ENCODE results near the gene TUBB. TPM values are rescaled to one million over a fixed set of nuclear protein-coding genes. Genes with fewer than 3 reads are reported as not detected.

TUBB gene
- total and polyA plus RNA-seq, 2 of the 8 experiments (the other 6 are each of a cell fraction or from before 2014, with no cell fraction given), result 1,880 to 3,022 TPM

DNA sequence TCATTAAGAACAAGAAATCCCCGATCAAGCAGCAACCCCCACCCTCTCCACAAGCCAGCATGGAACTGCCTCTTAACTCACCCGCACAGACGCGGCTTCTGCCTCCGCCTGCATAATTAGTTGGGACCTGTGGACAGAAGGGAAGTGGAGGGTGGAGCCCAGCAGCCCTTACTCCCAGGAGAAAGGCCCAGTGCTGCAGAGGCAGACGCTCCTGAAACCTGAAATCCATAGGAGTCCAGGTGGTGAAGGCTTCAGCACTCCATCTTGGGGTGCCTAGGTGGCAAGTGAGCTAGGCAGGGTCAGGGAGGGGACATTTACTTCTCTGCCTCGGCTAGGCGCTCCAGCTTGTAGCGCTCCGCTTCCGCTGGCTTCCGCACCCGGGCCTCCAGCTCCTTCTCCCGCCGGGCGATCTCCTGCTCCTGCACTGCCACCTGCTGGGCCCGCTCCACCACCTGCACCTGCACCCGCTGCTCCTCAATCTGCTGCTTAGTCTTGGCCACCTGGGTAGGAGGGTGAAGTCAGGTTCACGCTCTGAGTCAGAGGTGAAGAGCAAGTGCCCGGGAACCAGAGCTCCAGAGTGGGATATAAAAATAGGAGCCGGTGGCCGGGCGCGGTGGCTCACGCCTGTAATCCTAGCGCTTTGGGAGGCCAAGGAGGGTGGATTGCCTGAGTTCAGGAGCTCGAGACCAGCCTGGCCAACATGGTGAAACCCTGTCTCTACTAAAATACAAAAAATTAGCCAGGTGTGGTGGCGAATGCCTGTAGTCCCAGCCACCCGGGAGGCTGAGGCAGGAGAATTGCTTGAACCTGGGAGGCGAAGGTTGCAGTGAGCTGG, 10.7 kb downstream of the TUBB start:
- no peak overlapping the region for H3K14ac ChIP-seq (ENCODE audit: insufficient read length)
- no peak overlapping the region for H4K8ac ChIP-seq (ENCODE audit: extremely low read depth, insufficient read depth, low read length)
- no peaks in the 10 kb centered on the region for H3K79me2 ChIP-seq (ENCODE audit: control insufficient read depth in 1 of 2, insufficient read depth in 2 of 2, low read length in 2 of 2)
- H2BK120ac ChIP-seq (replicated peaks; ENCODE audit: low read depth, low read length), result no peak overlapping the region
- H4K20me1 ChIP-seq (replicated peaks in 1 of 2; ENCODE audit: control insufficient read depth in 1 of 2, insufficient read depth in 2 of 2, low read length in 2 of 2), result peaks cover 3 to 9% of the 10 kb centered on the region in 2 experiments
- H3K36me3 ChIP-seq (ENCODE audit: control insufficient read depth in 2 of 4, insufficient read depth in 4 of 4, low read length in 3 of 4), result peaks cover 9 to 30% (median 21%) of the 10 kb centered on the region in 4 experiments; a peak in 7 of 8 replicates
- TF ChIP-seq RAD21 (IDR thresholded peaks at IDR 0.05 in 1 of 2, conservative IDR thresholded peaks at IDR 0.05 in 1 of 2; ENCODE audit: low read depth in 2 of 2, low read length in 2 of 2), result peak; percentile 79 to 85
- TF ChIP-seq, protein P1, sequence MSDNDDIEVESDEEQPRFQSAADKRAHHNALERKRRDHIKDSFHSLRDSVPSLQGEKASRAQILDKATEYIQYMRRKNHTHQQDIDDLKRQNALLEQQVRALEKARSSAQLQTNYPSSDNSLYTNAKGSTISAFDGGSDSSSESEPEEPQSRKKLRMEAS (IDR thresholded peaks at IDR 0.05), result peak; percentile 39; the same call in 1 of the 2 replicates
- TF ChIP-seq EZH2 (IDR thresholded peaks at IDR 0.05; ENCODE audit: low read depth, low read length, severe bottlenecking), result no peak
- TF ChIP-seq, protein P2, sequence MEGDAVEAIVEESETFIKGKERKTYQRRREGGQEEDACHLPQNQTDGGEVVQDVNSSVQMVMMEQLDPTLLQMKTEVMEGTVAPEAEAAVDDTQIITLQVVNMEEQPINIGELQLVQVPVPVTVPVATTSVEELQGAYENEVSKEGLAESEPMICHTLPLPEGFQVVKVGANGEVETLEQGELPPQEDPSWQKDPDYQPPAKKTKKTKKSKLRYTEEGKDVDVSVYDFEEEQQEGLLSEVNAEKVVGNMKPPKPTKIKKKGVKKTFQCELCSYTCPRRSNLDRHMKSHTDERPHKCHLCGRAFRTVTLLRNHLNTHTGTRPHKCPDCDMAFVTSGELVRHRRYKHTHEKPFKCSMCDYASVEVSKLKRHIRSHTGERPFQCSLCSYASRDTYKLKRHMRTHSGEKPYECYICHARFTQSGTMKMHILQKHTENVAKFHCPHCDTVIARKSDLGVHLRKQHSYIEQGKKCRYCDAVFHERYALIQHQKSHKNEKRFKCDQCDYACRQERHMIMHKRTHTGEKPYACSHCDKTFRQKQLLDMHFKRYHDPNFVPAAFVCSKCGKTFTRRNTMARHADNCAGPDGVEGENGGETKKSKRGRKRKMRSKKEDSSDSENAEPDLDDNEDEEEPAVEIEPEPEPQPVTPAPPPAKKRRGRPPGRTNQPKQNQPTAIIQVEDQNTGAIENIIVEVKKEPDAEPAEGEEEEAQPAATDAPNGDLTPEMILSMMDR (IDR thresholded peaks at IDR 0.05; ENCODE audit: control extremely low read depth in 1 of 3, insufficient read depth in 1 of 3, low read depth in 1 of 3, low read length in 3 of 3), result peak; percentile 71 to 78 (median 73)
- no peak for TF ChIP-seq TEAD4 (IDR thresholded peaks at IDR 0.05; ENCODE audit: low read depth, low read length)
- H3K27me3 ChIP-seq (replicated peaks in 1 of 4; ENCODE audit: control insufficient read depth in 3 of 4, extremely low read depth in 1 of 4, insufficient read depth in 3 of 4, low read length in 3 of 4), result no peaks in the 10 kb centered on the region
- no peak overlapping the region for H4K91ac ChIP-seq (replicated peaks; ENCODE audit: insufficient read length, low read length)
- H3K23me2 ChIP-seq (ENCODE audit: low read depth, low read length), result no peaks in the 10 kb centered on the region
- no peaks in the 10 kb centered on the region for H3K9me3 ChIP-seq (ENCODE audit: insufficient read depth in 2 of 2, low read depth in 1 of 2, low read length in 1 of 2)
- H3K4ac ChIP-seq (replicated peaks; ENCODE audit: insufficient read length, low read depth, low read length), result no peak overlapping the region
- no peak overlapping the region for H2BK20ac ChIP-seq (ENCODE audit: low read length)
- no peak overlapping the region for H2AFZ ChIP-seq (ENCODE audit: low read length)
- H3K4me1 ChIP-seq (replicated peaks in 1 of 4; ENCODE audit: control insufficient read depth in 3 of 4, insufficient read depth in 4 of 4, low read length in 3 of 4), result no peaks in the 10 kb centered on the region
- no peak overlapping the region for H2BK15ac ChIP-seq (ENCODE audit: low read length)
- no peak overlapping the region for H2BK12ac ChIP-seq (ENCODE audit: low read depth, low read length)
- WGBS, 2 experiments (ENCODE audit: extremely low coverage in 1 of 2, insufficient coverage in 1 of 2, insufficient read length in 1 of 2, insufficient replicate concordance in 2 of 2, low coverage in 1 of 2, low lambda C conversion rate in 2 of 2, missing lambda C conversion rate in 1 of 2), result 84% methylated on average over 30 of the region's 30 CpGs; no CpG with 5 or more reads in 1 of the 2 experiments
- no peak for FAIRE-seq
- ChIA-PET CTCF (ENCODE audit: partially characterized antibody) (interaction anchor here (0.6 to 11.8 kb wide), 37 partner anchors 10 to 436 kb away, joined by 3 to 147 read pairs (median 4); partner anchors contain the start of genes DHX16, FLOT1, MDC1 and MRPS18B), POLR2A (ENCODE audit: partially characterized antibody) (interaction anchor here (0.5 to 35.9 kb wide), 13 partner anchors 6 to 183 kb away, joined by 3 to 732 read pairs (median 4); partner anchors contain the start of genes DHX16, FLOT1, IER3 and MDC1)
- no peak overlapping the region for H3K23ac ChIP-seq (ENCODE audit: insufficient read length)
- H3K18ac ChIP-seq (ENCODE audit: extremely low read depth, low read length), result no peak overlapping the region
- H2AK5ac ChIP-seq (ENCODE audit: low read depth, low read length), result no peak overlapping the region
- H3K79me1 ChIP-seq (ENCODE audit: low read depth, low read length), result no peaks in the 10 kb centered on the region
- H3K4me2 ChIP-seq (ENCODE audit: insufficient read depth in 1 of 2, low read depth in 2 of 2, low read length in 2 of 2), result no peak overlapping the region
- no peak overlapping the region for H3K9ac ChIP-seq (replicated peaks in 1 of 4; ENCODE audit: extremely low read depth in 1 of 4, low read depth in 3 of 4, low read length in 3 of 4)
- no peak overlapping the region for H3K27ac ChIP-seq (ENCODE audit: low read depth, low read length)
- H3K56ac ChIP-seq (replicated peaks; ENCODE audit: insufficient read length, low read depth, low read length), result no peak overlapping the region
- H3K4me3 ChIP-seq (ENCODE audit: extremely low read depth in 1 of 4, insufficient read depth in 2 of 4, low read depth in 3 of 4, low read length in 4 of 4), result no peak overlapping the region
- peak in 1 of 2 experiments; percentile 87 for DNase-seq (ENCODE audit: low read depth in 1 of 2, low spot score in 2 of 2)
- peak overlapping the region; percentile 75 for H2BK5ac ChIP-seq (ENCODE audit: low read depth, low read length)
- no peak overlapping the region for H4K5ac ChIP-seq (ENCODE audit: insufficient read length, low read depth, low read length)
